DOHH2 (cell line): ENCODE measurements around the gene SGO2.

Source experiments
- CTCF ChIP-seq: fragments of 200-600 bp; sonication (generic); IDR thresholded peaks from one replicate; pipeline ENCODE4 v1.5.1; 2014; ENCODE audit warnings: antibody characterized with exemption, mild to moderate bottlenecking, low read depth, low read length; ENCODE audit not compliant: poor library complexity, severe bottlenecking
- EZH2phosphoT487 ChIP-seq: fragments of 200-600 bp; sonication (generic); IDR thresholded peaks from 2 replicates; pipeline ENCODE4 v1.6.1; 2017; ENCODE audit warnings: borderline replicate concordance, mild to moderate bottlenecking, antibody characterized with exemption, low read length, moderate library complexity, mixed read lengths

GRCh38 chr2:200600549-200601225 is 74.7 kb downstream of the SGO2 start:
- TF ChIP-seq CTCF (no peak), EZH2phosphoT487 (no peak)
